Tibial nerve (tissue), 4 donors: ENCODE data around the gene SRSF9.

Source experiments
- CTCF ChIP-seq, 5 experiments: fragments of 200-600 bp in 3 of 5; fragments of 450-650 bp in 2 of 5; sonication (generic) in 3 of 5; IDR thresholded peaks; one replicate each; pipeline ENCODE4 v1.5.1; 2016 to 2019; ENCODE audit warnings: antibody characterized with exemption in 5 of 5, mild to moderate bottlenecking in 3 of 5, moderate library complexity in 2 of 5
- EP300 ChIP-seq, 2 donors: sonication (generic); formaldehyde crosslinking; IDR thresholded peaks; one replicate each; pipeline ENCODE4 v1.6.1; 2017; ENCODE audit warnings: antibody characterized with exemption in 2 of 2, mild to moderate bottlenecking in 1 of 2
- POLR2A ChIP-seq, 2 donors: fragments of 450-650 bp; IDR thresholded peaks; one replicate each; pipeline ENCODE4 v1.6.1; 2017; ENCODE audit warnings: antibody characterized with exemption in 2 of 2, mild to moderate bottlenecking in 2 of 2, moderate library complexity in 2 of 2

DNA sequence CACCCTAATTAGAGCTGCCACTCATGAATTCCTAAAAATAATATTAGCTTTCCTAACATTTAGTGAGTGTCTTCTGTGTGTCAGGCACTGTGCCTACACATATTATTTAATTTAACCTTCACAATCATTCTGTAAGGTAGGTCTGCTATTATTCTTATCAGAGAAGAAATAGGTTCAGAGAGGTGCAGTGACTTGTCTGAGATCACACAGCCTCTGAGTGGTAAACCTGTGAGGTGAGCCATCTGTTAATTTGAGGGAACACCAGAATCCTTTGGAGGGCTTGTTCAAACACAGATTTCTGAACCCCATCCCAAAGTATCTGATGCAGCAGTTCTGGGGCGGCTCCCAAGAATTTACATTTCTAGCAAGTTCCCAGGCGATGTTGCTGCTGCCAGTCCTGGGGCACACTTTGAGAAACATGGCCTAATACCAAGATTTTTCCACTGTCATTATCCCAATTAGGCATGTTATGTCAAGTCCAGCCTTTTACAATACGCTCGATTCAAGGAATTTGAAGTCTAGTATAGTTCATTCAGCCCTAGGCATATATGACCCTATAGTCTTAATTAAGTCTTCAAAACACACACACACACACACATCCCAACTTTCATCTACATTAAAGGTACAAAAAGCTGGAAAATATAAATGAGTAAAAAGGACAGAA, 51.5 kb downstream of the SRSF9 start:
- no peak for TF ChIP-seq POLR2A (IDR thresholded peaks at IDR 0.05)
- TF ChIP-seq CTCF (IDR thresholded peaks at IDR 0.05), result no peak
- TF ChIP-seq EP300 (IDR thresholded peaks at IDR 0.05), result no peak
